Natural killer cell (primary cell): ENCODE results near the gene NES. TPM values are rescaled to one million over a fixed set of nuclear protein-coding genes. Genes with fewer than 3 reads are reported as not detected.

Experiments used
- ATAC-seq, 3 donors: fragments of 150-1000 bp in 2 of 3; fragments of 200-7000 bp in 1 of 3; cut with Tn5 transposase; 1 replicate in 1 of 3; 2 replicates in 2 of 3; pipeline ENCODE4 v1.10.0; 2021; ENCODE audit warnings: mild to moderate bottlenecking in 2 of 3, moderate library complexity in 2 of 3
- DNase-seq, 2 donors: peaks; one replicate each; pipeline versions ENCODE4 v3.0.0 to v3.0.0-alpha.2; 2013 to 2021; ENCODE audit warnings: mixed read lengths in 1 of 2
- H3K27ac ChIP-seq: one replicate; pipeline ENCODE4 v1.5.1; 2013; ENCODE audit warnings: mild to moderate bottlenecking, low read length
- H3K27me3 ChIP-seq: one replicate; pipeline ENCODE4 v1.6.1; 2013; ENCODE audit warnings: low read length; ENCODE audit not compliant: control insufficient read depth, insufficient read depth
- H3K36me3 ChIP-seq: one replicate; pipeline ENCODE4 v1.6.1; 2013; ENCODE audit warnings: low read length; ENCODE audit not compliant: control insufficient read depth, insufficient read depth
- H3K4me1 ChIP-seq: one replicate; pipeline ENCODE4 v1.6.1; 2013; ENCODE audit warnings: low read length; ENCODE audit not compliant: control insufficient read depth, insufficient read depth
- H3K4me3 ChIP-seq: one replicate; pipeline ENCODE4 v1.5.1; 2013; ENCODE audit warnings: low read length
- H3K9me3 ChIP-seq: one replicate; pipeline ENCODE4 v1.6.1; 2013; ENCODE audit warnings: low read length; ENCODE audit not compliant: control insufficient read depth, insufficient read depth
- H3K27ac Mint-ChIP-seq, 2 donors: one replicate each; pipeline ENCODE4 v1.8.0; 2022; ENCODE audit warnings: mild to moderate bottlenecking in 2 of 2, mixed read lengths in 2 of 2, moderate library complexity in 1 of 2
- H3K27me3 Mint-ChIP-seq, 2 donors: one replicate each; pipeline ENCODE4 v1.8.0; 2022; ENCODE audit warnings: low read depth in 2 of 2, mixed read lengths in 2 of 2
- H3K36me3 Mint-ChIP-seq: one replicate; pipeline ENCODE4 v1.8.0; 2022; ENCODE audit warnings: mixed read lengths
- H3K4me1 Mint-ChIP-seq, 2 donors: one replicate each; pipeline ENCODE4 v1.8.0; 2022; ENCODE audit warnings: mixed read lengths in 2 of 2
- H3K4me3 Mint-ChIP-seq: one replicate; pipeline ENCODE4 v1.8.0; 2022; ENCODE audit warnings: mild to moderate bottlenecking, moderate library complexity, mixed read lengths
- H3K9me3 Mint-ChIP-seq, 2 donors: one replicate each; pipeline ENCODE4 v1.8.0; 2022; ENCODE audit warnings: mixed read lengths in 2 of 2
- CTCF ChIP-seq: fragments of 200-600 bp; IDR thresholded peaks from one replicate; pipeline ENCODE4 v1.8.0; 2022; ENCODE audit warnings: antibody characterized with exemption
- WGBS: methylation state at CpG from one replicate; pipeline ENCODE4 v1.1.7; 2013; ENCODE audit warnings: missing lambda C conversion rate; ENCODE audit not compliant: insufficient coverage; 5-methylcytosine and 5-hydroxymethylcytosine counted together
- intact Hi-C: fragments of 100-400 bp; cut with micrococcal nuclease; formaldehyde crosslinking; loops from one replicate; pipeline ENCODE4 v1.14.2; 2022
- total RNA-seq, 4 donors: library from RNA; stranded (reverse); fragments of 120-200 nt in 1 of 4; gene quantifications; one replicate each; pipeline versions ENCODE4 v1.2.3 to v1.2.4, GENCODE V29; 2013 to 2022

The NES gene
- total RNA-seq, 3 donors from 2014 or later (not counting 1 experiment from before 2014, with no cell fraction given): not detected

DNA sequence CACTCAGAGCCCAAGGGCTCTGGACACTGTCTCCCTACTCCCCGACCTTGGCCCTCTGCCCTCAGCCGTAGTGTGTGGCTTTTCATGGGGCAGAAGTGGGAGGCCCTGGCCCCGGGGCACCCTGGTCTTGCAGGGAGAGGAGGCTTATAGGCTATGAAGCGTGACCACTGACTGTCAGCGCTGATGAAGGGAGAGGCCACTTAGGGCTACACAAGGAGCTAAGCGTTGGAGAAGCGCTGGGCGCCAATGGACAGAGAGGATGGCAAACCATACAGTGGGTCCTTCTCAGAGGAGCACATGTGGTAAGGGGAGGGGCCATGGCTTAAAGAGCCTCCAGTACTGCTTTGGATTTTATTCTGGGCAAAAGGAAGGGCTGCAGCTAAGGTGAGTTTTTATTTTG is 20.3 kb upstream of the NES start:
- DNase-seq: no peak
- Mint-ChIP-seq H3K4me1 (peaks cover 0 to 8% of the 10 kb centered on the region in 2 donors), H3K27me3 (peaks cover 28 to 31% of the 10 kb centered on the region in 2 donors), H3K27ac (no peak overlapping the region), H3K36me3 (no peaks in the 10 kb centered on the region), H3K4me3 (no peak overlapping the region), H3K9me3 (no peaks in the 10 kb centered on the region)
- Histone ChIP-seq H3K27ac (no peak overlapping the region), H3K27me3 (peaks cover 25% of the 10 kb centered on the region), H3K36me3 (no peaks in the 10 kb centered on the region), H3K4me3 (no peak overlapping the region), H3K9me3 (no peaks in the 10 kb centered on the region), H3K4me1 (no peaks in the 10 kb centered on the region)
- intact Hi-C loops: no loop called here
- no peak for TF ChIP-seq CTCF
- ATAC-seq: no peak
- 92% methylated on average over 8 of the region's 8 CpGs for WGBS

- Histone ChIP-seq H3K27me3 (peaks cover 31% of the 10 kb centered on the region), H3K4me3 (no peak overlapping the region), H3K36me3 (no peaks in the 10 kb centered on the region), H3K27ac (no peak overlapping the region), H3K4me1 (no peaks in the 10 kb centered on the region), H3K9me3 (no peaks in the 10 kb centered on the region)
- Mint-ChIP-seq H3K4me1 (peaks cover 0 to 15% of the 10 kb centered on the region in 2 donors), H3K9me3 (no peaks in the 10 kb centered on the region), H3K4me3 (no peak overlapping the region), H3K36me3 (no peaks in the 10 kb centered on the region), H3K27ac (no peak overlapping the region), H3K27me3 (peaks cover 35 to 38% of the 10 kb centered on the region in 2 donors)
- no peak for TF ChIP-seq CTCF
- 95% methylated on average over 8 of the region's 8 CpGs for WGBS
- ATAC-seq: no peak
- intact Hi-C loops: no loop called here
- no peak for DNase-seq
Measured at GRCh38 chr1:156696755-156697154, 19.5 kb upstream of the NES start.

DNA sequence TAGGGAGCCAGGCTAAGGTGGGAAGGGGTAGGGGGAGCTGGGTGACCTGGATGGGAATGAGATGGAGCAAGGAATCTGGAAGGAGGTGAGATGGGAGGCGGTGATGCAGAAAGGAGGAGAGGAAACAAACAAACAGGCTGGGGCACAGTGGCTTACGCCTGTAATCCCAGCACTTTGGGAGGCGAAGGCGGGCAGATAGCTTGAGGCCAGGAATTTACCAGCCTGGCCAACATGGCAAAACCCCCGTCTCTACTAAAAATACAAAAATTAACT is 17.4 kb upstream of the NES start:
- TF ChIP-seq CTCF: no peak
- Histone ChIP-seq H3K4me3 (no peak overlapping the region), H3K4me1 (peaks cover 3% of the 10 kb centered on the region), H3K36me3 (no peaks in the 10 kb centered on the region), H3K27ac (no peak overlapping the region), H3K27me3 (peaks cover 41% of the 10 kb centered on the region), H3K9me3 (no peaks in the 10 kb centered on the region)
- 93% methylated on average over 5 of the region's 5 CpGs for WGBS
- ATAC-seq (no peak), DNase-seq (no peak)
- Mint-ChIP-seq H3K9me3 (no peaks in the 10 kb centered on the region), H3K27ac (no peak overlapping the region), H3K36me3 (no peaks in the 10 kb centered on the region), H3K4me3 (no peak overlapping the region), H3K27me3 (peaks cover 41 to 47% of the 10 kb centered on the region in 2 donors), H3K4me1 (peaks cover 2 to 17% of the 10 kb centered on the region in 2 donors)
- intact Hi-C loops: no loop called here

DNA sequence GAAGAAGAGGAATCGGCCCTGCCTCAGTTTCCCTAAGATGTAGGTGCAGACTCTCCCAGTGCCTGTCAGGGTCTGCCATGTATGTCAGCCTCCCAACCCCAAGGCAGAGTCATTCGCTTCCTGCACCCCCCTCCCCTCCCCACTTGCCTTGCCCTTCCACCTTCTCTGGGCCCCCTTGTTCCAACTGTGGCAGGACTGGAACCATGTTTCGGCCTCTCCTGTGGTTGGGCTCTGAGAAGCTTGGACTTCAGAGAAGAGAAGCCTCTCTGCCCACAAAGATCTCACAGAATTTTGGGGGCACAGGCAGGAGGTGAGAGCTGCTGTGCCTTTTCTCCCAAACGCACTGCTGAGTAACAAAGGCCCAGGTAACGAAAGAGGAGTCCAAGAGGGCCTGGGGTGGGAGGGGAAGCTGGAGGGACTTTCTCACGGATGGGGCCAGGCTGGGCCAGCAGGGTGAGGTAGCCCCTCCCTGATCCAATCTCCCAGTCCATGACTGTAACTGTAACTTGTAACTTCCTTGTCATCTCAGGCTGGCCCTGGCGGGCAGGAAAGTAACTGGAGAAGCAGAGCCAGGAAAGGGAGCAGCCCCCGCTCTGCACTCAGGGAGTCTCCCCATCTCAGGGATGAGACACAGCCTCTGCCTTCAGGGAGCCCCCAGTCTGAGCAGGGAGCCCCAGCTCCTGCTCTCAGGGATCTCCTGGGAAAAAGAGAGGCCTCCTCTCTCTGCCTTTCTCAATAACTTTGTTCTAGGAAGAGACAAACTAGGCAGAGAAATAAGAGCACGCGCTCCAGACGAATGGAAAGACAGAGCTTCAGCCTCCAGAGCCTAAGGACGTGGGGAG is 16.9 kb upstream of the NES start:
- Histone ChIP-seq H3K27ac (no peak overlapping the region), H3K9me3 (no peaks in the 10 kb centered on the region), H3K4me1 (peaks cover 7% of the 10 kb centered on the region), H3K36me3 (no peaks in the 10 kb centered on the region), H3K4me3 (no peak overlapping the region), H3K27me3 (peaks cover 43% of the 10 kb centered on the region)
- WGBS: 86% methylated on average over 11 of the region's 12 CpGs
- Mint-ChIP-seq H3K36me3 (no peaks in the 10 kb centered on the region), H3K27me3 (peaks cover 47 to 48% of the 10 kb centered on the region in 2 donors), H3K27ac (no peak overlapping the region), H3K4me3 (no peak overlapping the region), H3K4me1 (peaks cover 7 to 21% of the 10 kb centered on the region in 2 donors), H3K9me3 (no peaks in the 10 kb centered on the region)
- TF ChIP-seq CTCF: no peak
- intact Hi-C loops: loop anchor here (2.0 kb wide), 1 partner anchor 13 kb away; no protein-coding TSS in a partner anchor
- ATAC-seq: no peak
- DNase-seq: no peak
